Medulla oblongata (tissue), 1 donor: ENCODE results near the gene CAPZB.
A peak's percentile ranks its signal among the peaks of the same experiment; 100 is the strongest.

Experiments used
- DNase-seq: peaks from one replicate; pipeline ENCODE4 v3.0.0-alpha.2; 2015; ENCODE audit errors: extremely low spot score

CAPZB gene

DNA sequence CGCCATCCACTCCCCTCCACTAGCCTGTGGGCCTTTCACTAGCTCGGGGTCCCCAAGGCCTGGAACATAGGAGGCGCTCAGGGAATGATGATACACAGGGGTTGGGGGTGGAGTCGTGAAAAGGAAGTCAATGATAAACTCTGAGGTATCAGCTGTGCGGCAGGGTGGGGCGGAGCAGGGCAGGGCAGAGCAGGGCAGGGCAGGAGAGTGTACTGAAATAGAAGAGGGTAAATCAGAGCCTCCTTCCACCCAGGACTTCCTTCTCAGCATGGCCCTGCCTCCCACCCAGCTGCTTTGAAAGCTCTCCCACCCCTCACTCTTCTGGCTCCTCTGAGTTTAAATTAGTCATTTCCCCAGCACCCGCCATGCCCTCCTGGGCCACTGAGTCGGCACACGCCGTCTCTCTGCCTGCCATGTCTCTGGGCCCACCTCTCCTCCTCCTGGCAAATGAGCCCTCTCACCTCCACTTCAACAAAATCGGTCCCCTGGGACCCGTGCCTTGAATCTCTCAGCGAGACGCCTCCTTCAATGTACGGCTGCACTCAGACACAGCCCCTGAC, 16.9 kb downstream of the CAPZB start:
- no peak for DNase-seq

DNA sequence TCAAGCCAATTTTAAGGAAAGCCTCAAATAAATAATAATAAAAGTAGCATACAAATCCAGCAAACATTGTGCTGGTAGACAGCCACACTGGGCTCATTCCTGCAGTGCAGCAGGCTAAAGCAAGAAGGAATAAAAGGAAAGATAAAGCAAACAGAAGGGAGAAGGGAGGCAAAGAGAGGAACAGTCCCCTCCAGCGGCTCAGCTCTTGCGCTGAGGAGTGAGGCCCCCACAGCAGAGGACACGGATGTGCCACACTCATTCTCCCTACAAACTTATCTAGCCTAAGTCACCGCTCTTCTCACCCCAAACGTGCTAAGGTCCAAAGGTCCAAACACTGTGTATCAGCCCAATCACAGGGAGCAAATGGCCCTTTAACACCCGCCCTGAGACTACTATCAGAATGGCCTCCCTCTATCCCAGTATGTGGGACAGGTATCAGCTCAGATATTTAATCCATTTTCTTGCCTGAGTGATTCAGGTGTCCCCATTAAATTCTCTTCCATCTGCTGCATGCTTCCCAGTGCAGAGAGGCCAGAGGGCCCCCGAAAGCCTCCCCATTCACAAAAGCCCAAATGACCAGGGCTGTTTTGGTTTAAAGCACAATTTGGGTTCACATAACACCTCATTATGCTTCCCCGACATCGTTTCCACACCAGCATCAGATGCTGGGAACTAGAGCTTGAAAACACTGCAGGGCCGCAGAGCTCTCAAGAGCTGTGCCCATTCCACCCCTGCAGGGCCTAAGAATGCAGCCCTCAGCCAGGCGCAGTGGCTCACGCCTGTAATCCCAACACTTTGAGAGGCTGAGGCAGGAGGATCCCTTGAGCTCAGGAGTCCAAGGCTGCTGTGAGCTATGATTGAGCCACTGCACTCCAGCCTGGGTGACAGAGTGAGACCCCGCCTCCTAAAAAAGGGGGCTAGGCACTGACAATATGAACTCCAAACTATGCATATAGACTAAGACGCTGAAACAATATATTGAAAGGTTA, 17.8 kb downstream of the CAPZB start:
- DNase-seq, result no peak

DNA sequence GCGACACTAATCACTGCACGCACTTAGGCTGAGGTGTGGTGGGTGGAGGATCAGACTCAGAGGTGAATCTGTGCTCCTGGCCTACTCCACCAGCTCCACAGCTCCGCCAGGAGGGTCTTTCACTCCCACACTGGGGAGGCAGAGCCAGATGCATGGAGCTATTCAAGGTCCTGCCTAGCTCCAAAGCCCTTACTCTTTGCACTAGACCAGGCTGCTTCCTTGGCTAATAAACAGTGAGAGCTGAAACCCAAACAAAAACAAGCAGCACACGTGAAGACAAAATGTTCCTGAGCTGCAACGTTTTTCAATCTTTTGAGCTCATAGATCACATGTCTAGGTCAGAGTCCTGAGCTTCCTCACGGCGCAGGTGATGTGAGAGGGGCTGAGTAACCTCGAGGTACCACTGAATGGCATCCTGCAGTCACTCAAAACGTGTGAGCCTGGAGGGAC, 19.2 kb downstream of the CAPZB start:
- DNase-seq, result no peak

DNA sequence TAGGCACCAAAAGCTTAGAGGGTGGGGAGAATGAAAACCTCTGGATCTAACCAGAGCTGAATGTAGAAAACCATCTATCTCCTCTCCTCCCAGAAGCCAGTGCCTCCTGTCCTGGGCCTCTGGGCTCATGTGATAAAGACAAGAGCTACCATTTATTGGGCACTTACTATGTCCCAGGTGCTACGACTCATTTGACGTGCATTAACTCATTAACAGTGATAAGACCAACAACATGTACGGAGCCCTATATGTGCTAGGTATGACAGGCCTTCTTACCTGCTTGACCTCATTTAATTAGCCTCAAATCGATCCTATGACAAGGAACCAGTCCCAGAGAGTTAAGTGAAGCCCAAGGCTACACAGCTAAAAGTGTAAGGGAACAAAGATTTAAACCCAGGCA, 19.7 kb downstream of the CAPZB start:
- DNase-seq, result no peak

DNA sequence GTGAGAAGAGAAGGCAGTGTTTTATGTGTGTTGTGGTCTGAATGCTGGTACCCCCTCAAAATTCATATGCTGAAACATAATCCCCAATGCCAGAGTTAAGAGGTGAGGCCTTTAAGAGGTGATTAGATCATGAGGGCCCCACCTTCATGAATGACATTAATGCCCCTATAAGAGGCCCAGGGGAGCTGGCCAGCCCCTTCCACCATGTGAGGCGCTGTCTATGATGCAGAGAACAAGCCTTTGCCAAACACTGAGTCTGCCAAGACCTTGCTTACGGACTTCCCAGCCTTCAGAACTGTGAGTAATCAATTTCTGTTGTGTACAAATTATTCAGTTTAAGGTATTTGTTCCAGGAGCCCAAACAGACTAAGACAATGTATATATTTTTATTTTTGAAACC, 20.2 kb downstream of the CAPZB start:
- no peak for DNase-seq

DNA sequence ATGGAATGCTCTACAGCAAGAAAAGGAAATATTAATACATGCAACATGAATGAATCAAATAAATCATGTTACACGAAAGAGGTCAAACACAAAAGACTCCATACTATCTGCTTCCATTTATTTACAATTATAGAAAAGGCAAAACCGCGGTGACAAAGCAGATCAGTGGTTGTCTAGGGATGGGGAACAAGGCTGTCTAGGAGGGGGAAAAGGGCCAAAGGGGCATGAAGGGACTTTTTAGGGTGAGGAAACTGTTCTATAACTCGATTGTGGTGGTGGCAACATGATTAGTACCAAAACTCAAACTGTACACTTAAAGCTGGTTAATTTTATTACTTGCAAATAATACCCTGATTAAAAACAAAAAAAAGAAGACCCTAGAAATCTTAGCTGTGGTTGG, 20.6 kb downstream of the CAPZB start:
- no peak for DNase-seq

DNA sequence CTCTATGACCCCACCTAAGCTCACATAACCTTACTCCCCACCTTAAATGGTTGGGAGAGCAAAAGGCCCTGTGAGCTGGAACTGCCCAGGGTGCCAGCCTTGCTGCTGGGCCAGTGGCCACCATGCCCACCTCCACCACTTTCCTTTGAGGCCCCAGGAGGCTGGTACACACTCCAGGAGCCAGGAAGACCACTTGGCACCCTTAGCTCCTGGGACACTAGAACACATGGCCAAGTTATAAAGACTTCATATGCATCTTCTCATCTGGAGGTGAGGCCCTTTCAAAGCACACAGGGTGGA, 21.9 kb downstream of the CAPZB start:
- no peak for DNase-seq

DNA sequence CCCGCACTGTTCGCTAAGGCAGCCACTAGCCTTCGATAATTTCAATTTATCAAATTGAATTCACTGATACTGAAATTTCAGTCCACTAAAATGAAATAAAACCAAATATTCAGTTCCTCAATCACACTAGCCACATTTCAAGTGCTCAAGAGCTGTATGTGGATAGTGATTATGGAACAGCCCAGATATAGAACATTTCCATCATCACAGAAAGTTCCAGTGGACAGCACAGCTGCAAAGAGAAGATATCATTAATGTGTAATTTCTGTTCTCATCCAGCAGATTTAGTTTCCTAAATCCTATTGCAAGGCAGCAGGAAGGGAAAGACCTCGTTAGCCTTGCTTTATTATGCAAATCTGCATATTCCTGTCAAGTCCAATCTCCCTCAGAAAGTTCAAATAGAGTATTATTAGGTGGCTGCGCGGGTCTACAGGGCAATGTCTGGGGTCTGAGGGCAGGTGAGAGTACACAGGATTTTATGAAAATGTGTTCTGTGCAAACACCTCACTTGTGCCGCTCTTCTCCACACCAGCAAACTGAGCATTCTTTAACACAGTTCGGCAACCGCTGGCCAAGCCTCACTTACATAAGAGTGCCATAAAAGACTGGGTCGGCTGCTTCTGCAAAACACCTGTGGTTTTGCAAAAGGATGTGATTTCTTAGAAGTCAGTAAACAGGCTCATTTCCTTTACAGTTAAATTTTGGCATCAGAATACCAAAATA, 22.4 kb downstream of the CAPZB start:
- DNase-seq, result no peak

DNA sequence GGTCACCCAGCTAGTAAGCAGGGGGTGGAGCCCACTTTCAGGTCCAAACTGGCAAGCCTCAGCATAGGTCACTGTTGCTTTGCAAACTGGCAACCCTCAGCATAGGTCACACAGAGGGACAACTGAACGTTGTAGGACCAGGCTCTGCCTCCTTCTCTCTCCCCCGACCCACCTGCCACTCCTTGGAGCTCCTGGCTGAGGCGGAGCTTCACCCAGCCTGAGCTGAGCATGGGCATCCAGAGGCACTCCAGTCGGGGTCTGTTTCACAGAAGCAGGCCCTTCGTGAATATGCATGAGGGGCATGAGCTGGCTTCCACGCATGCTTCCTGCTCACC, 24.2 kb downstream of the CAPZB start:
- DNase-seq, result no peak

DNA sequence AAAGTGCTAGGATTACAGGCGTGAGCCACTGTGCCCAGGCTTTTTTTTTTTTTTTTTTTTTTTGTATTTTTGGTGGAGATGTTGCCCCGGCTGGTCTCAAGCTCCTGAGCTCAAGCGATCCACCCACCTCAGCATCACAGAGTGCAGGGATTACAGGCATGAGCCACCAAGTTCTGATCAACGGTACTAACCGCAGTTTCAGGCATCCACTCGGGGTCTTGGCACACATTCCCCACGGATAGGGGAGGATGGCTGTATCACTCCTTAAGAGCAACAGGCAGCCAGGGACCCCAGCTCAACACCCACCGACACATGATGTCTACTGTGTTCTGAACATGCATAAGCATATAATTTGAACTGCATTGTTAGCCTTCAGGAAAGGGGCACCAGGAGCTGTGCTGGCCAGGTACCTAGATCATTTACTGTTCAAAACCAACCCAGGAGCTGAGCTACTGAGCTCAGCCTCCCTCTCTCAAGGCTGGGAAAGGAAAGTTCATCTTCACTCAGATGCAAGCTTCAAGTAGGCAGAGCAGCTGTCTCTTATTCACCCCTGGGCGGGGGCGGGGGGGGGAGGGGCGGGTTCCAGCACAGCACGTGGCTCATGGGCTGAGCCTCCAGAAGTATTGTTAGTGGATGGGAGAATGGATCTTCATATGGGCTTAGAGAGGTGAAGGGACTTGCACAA, 24.7 kb downstream of the CAPZB start:
- DNase-seq, result no peak

DNA sequence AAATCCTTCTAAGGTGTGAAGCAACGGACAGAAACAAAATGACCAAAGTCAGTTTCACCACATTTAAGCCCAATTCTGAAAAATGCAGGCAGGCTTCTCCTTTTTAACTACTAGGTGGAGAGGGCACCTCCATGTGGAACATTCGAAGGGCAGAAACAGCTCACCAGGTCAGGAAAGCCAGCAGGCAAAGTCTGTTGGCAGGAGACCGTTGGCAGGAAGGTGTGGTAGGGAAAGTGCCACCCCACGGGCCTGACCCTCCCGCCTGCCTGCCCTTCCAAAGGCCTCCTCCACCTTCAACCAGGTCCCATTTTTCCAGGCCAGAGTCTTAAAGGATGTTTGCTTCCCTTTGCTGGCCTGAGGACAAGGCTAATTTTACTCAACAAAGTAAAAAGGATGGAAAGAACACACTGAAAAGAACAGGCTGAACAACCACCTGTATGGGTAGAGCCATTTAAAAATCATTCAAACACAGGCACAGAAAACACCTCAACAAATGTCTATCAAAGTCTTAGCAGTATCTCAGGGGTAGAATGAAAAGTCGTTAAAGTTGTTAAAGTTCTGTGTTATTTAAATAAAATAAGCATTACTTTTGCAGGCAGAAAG, 26.4 kb downstream of the CAPZB start:
- DNase-seq, result no peak

DNA sequence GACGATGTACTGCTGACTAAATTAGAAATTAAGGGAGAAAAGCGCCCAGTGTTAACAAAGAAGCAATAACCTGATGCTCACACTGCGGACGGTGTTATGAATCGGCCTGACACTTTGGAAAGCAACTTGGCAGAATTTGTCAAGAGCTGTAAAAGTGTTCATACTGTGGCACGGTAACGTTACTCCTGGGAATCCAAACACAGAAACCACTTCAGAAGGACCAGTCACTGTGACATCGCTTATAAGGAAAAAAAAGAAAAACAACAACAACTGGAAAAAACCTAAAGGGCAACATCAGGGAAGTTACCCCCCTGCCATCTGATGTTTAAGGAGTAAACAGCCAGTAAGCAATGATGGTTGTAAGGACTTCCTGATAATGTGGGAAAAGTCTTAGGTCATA, 27.7 kb downstream of the CAPZB start:
- no peak for DNase-seq

DNA sequence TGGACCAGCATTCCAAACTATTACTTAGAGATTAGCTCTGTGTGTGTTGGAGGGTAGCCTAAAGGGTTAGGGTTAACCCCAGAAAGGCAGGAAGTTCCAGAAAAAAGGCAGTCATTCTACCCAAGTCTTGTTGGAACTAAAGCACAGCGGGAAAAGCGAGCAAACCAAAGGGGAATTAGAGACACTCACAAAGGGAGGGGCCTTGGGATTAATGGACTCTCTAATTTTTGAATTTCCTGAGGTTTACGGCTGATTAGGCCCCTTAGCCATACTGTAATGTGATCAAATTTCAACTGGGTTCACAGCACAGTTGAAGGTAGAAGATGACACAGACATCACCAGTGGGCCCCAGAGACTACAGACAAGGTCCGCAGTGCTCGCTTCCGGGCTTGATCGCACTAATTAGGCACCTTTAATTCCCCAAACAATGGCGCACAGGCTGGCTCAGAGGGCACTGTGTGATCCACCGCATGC, 28.3 kb downstream of the CAPZB start:
- no peak for DNase-seq

DNA sequence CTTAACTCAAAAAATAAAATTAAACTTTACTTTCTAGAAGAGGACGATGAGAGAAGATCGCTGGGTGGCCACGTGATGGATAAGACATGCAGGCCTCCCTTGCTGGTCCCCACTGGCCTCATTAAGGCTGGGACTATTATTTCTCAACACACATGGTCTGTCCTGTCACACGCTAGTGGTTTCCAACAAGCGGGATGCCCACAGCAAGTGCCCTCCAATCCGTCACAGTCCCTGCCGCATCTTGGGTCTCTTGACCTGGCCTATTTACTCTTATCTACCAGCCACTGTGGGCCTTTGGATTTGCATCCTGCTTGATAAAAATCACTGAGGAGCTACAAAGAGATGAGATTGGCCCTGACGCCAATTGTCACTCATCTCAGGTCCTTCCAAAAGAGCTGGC, 30.0 kb downstream of the CAPZB start:
- DNase-seq, result peak; percentile 33

DNA sequence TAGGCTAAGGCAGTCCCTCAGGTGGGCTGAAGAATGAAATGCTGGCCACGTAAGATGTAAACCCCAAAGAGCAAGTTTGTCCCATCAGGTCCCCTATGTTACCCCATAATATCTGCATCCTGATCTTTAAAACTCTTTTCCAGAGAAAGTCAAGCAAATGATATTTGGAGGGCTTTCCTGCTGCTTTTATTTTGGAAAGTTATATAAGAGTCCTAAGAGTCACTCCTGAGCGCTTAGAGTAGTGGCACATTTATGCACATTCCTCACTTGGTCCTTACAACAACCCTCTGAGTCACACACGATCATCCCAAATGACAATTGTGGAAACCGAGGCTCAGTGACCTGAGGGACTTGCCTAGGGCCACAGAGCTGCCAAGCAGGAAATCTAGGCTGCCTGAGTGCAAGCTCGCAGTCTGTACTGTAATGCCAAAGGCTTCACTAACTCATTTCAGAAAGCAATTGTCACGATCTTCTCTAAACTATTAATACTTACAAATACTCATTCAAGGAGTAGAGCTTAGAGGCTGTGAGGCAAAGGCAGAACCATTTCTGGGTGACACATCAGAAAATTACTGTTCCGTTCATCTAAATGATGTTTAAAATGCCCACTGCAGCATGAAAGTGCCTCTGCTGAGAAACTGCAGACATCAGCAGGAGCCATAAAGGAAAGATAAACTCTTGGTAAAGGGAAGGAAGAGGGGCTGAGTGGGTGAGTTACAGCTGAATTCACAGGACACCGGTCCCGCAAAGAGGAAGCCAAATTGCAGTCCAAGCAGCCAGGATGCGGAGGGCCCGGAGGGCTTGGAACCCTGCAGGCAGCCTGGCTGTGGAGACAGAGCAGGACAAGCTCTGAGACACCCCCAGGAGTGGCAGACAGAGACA, 30.8 kb downstream of the CAPZB start:
- DNase-seq, result peak; percentile 74

DNA sequence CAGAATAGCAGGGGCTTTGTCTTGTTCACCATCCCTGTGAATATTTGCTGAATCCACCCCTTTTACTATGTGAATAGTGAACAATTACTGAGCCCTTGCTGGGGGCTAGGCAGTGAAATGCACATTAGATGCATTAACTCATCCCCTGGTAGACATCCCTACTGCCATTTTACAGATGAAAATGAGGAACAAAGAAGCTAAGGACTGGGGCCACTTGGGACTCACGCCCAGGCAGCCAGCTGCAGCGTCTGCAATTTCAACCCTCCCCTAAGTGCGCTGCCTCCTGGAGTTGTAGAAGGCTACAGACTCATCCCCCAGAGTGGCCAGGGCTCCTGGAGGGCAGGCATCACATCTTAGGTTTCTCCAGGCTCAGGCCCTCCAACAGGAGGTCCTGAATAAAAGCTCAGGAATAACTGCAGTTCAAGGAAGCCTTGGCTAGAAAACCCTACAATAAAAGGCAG, 31.6 kb downstream of the CAPZB start:
- DNase-seq, result peak; percentile 76

DNA sequence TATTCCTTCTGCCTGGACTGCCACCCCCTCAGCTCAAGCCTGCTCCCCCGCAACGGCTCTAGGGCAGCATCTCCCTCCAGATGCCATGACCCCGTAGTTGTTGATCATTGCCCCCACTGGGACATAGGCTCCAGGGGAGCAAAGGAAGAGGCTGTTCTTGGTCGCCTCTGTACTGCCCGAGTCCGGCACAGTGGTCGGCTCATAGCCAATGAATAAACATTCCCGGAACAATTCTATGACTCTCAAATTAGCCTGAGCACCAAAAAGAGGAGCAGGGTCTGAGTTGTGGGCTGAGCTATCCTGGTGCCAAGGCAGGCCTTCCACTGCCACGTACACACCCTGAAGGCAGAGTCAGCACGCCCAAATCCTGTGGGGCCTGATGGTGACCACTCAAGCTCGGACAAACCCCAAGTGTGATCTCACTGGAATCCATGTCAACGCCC, 33.1 kb downstream of the CAPZB start:
- no peak for DNase-seq

DNA sequence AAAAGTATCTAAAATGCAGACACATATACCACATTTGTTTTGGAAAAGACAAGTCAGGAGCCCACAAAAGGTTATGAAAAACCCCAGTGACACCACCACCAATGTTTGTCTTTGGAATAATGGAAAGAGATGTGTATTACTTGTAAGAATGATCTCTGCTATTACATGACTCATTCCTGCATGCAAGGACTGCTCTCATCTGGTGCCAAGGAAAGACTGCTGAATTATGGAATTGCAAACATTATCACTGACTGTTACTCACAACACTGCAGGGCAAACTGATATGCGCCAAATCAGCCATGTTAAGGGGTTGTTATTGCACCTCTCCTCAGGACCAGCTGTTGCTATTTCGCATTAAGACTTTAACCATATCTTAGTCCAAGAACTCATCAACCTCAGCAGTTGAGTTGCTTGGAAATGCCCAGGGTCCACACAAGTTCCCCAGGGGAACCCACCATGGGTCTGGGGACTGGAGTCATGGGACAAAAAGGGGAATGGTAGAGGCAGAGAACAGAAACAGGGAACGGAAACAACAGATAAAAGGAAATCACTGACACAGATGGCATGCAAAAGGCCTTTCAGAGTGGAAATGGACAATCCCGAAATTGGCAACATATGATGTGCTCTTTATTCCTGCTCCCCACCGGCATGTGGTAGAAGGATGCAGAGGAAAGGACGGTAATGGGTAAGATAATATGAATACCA, 34.4 kb downstream of the CAPZB start:
- no peak for DNase-seq

DNA sequence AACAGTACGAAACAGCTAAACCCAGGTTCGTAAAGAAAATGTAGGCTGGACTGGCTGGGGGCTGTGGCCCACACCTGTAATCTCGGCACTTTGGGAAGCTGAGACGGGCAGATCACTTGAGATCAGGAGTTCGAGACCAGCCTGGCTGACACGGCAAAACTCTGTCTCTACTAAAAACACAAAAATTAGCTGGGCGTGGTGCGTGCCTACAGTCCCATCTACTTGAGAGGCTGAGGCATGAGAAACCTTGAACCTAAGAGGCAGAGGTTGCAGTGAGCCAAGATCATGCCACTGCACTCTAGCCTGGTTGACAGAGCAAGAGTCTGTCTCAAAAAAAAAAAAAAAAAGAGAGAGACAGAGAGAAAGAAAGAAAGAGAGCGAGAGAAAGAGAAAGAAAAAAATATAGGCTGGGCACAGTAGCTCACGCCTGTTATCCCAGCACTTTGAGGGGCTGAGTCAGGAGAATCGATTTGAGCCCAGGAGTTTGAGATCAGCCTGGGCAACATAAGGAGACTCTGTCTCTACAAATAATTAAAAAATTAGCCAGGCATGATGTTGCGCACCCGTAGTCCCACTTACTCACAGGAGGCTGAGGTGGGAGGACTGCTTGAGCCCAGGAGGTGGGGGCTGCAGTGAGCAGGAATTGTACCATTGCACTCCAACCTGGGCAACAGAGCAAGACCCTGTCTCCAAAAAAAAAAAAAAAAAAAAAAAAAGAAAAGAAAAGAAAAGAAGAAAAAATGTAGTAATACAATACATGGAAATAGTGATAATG, 35.7 kb downstream of the CAPZB start:
- no peak for DNase-seq
